ENCODE data around the gene CARMIL1. TPM values are rescaled to one million over a fixed set of nuclear protein-coding genes. Genes with fewer than 3 reads are reported as not detected.

The CARMIL1 gene
- total RNA-seq, 1 donor from 2014 or later: 10.6 TPM

DNA sequence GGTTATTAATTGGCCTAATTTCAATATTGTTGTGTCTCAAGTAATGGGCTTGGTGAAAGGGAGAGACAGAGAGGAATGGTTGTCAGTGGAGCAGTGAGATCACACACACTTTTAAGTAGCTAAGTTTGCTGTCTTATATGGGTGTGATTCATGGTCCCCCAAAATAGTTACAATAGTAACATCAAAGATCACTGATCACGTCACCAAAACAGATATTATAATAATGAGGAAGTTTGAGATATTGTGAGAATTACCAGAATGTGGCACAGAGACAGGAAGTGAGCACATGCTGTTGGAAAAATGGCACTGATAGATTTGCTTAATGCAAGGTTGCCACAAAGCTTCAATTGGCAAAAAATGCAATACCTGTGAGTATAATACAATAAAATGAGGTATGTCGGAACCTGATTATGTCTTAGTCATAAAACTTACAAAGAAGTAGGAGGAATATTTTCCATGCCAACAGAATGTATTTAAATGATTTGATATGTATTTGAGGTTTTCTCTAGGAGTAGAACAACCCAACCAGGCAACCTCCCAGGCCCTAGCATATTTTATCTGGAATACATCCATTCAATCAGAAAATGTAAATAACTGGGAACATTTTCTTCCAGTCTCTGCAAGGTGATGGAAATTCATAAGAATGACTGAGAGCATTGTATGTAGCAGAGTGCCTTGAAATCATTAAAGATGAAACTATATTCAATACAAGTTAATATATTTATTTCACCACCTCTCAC is 167.8 kb downstream of the CARMIL1 start:
- DNase-seq: no peak

DNA sequence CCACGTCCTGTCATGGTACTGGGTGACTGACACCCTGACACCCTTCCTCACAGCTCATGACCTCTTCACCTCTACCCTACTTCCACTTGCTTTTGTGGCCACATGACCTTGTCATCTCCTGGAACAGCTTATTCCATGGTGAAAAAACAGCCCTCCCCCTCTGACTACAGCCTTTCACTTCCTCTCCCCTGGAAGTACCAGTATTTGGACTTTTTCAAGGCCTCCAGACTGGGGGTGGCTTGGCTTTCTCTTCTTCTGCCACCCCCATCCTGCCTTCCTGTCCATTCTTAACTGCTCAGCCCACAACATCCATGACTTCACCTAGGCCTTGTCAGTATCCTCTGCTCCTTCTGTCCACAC is 168.4 kb downstream of the CARMIL1 start:
- DNase-seq: no peak

DNA sequence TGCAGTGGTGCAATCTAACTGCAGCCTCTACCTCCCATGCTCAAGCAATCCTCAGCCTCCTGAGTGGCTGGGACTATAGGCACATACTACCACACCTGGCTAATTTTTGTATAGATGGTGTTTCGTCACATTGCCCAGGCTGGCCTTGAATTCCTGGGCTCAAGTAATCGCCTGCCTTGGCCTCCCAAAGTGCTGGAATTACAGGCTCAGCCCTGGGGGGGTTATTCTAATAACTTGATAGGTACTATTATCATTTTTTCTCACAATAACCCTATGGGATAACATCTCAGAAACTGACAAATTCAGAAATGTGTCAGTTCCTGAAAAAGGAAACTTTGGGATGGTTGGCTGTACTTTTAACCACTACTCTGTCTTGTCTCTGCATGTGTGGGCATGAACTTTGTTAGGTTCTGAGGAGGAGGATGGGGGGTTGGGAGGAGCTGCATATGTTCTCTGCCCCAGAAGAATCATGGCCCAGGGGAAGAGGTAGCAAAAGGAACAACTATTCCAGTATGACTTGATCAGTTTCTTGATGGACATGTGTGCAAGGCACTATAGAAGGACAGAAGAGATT is 169.9 kb downstream of the CARMIL1 start:
- DNase-seq: no peak

DNA sequence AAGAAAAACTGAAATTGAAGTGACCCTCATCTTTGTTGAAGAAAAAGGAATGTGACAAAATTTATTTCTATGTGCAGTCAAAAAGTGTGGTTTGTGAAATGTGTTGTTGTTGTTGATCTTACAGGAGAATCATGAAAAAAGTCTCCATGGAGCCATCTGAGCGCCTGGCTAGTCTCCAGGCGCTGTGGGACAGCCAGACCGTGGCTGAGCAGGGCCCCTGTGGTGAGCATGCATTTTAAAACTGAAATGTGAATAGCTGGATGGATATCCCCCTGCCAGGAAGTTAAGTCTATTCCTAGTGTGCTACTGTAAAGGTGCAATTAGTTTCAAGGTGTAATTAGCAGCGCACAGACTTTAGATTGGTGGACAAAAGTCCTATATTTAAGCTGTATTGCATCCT is 170.6 kb downstream of the CARMIL1 start:
- DNase-seq: no peak

DNA sequence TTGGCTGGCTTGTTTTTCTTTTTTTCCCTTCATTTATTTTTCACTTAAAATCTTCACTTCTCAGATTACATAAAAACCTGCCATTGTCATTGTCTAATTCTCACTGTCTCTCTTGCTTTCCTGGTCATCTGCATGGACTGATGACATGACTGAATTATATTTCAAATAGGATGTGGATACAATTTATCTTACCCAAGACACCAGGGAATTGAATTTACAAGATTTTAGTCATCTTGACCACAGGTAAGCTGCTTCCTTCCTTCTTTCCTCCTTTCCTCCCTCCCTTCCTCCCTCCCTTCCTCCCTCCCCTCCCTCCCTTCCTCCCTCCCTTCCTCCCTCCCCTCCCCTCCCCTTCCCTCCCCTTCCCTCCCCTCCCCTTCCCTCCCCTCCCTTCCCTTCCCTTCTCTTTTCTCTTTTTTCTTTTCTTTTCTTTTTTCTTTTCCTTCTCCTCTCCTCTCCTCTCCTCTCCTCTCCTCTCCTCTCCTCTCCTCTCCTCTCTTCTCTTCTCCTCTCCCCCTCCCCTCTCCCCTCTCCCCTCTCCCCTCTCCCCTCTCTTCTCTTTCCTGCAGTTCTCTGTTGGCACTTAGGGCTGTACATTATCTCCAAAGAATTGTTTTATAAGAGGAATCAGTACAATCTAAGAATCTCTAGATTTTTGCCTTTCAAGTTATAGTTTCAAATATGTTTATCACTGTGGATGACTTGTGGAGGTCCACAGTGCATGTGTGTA is 171.5 kb downstream of the CARMIL1 start:
- no peak for DNase-seq

DNA sequence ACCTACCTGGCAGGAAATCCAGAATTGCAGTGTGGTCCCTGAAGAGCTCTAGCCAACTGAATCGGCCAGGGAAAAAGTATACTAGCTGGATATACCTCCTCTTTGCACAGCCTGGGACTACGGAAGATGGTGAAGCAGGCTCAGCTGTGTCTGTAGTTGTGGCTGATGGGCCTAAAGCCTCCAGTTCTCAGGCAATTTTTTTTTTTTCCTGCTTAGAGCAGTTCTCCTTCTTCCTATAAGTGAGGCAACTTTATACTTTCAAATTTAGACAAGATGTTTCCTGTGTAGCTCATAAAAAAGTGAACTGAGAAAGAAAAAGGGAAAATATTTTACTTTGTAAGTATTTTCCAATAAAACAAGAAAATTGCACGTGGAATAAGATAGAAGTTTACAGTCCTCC is 172.9 kb downstream of the CARMIL1 start:
- no peak for DNase-seq

DNA sequence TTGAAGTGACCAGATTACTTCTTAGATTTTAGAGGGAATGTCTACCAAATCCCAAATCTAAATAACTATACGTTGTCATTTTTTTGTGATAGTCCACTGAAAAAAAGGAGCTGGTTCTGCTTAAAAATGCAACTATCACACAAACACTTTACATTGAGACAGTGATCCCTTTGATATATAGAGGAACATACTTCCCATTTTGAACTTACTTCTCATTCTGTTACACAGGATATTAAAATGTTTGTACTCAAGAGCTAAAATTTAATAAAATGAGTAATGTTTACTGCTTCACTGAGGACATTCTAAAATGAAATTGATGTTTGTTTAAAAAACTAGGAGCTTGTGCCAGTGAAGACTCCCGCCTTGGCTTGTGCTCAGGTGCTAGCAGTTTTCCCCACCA is 174.1 kb downstream of the CARMIL1 start:
- no peak for DNase-seq

DNA sequence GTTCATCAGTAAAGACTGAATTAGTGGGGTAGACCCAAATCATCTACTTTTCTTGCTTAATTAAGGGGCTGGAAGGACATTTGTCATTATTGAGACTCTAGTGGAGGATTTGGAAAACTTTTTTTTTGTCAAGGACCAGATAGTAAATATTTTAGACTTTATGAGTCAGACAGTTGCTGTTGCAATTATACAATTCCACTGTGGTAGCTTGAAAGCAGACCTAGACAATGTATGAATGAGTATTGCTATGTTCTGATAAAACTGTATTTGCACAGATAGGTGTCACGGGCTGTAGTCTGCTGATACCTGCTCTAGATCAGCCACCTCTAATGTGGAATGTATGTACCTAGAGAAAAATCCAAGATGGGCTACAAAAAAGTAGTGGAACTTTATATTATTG is 175.0 kb downstream of the CARMIL1 start:
- no peak for DNase-seq

DNA sequence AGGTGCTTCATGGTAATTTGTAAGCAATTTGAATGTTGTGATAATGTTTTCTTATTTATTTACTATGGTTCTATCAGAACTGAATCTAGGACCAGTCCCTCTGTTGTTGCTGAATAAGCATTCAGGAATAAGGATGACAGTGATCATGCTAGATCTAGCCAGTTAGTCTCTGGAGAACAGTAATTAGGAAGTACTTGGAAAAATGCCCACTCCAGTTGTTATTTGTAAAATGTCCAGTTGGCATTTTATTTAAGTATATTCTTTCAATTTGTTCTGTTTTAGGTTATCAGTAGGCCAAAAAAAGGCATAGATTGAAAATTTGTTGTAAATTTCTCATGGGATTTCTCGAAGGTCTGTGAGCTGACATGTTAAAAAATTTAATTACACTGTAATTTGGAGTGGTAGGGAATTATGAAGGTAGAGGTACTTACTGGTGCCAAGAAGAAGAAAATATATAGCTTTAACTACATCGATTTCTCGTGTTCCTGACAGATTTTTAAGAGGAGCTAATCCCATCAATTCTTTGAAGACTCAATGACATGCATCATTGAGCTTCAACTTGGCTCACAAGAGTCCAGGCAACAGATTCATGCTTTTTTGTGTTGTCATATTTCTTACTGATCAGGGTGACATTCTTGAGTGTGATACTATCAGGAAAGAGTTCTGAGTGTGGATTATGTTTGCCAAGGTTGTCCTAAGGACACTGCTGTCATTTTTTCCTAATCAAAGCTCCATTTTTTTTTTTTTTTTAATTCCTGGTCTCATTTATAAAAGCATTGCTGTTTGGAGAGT is 177.3 kb downstream of the CARMIL1 start:
- no peak for DNase-seq

DNA sequence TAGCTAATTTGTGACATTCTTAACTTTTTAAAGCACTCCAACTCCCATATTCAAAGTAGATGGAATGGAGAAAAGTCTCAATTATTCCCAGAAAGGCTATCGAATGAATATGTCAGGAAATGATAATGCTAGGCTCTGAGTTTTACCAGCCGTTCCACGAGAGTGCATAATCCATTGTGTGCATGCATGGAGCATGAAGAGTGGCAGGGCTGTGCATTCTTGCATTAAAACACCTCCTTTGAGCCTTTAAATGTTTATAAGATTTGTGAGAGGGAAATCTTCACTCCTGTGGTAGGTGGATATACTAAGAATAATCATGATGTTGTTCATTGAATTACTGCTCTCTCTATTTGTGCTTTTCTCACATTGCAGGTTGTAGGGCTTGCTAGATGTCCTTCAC is 178.3 kb downstream of the CARMIL1 start:
- DNase-seq: no peak

DNA sequence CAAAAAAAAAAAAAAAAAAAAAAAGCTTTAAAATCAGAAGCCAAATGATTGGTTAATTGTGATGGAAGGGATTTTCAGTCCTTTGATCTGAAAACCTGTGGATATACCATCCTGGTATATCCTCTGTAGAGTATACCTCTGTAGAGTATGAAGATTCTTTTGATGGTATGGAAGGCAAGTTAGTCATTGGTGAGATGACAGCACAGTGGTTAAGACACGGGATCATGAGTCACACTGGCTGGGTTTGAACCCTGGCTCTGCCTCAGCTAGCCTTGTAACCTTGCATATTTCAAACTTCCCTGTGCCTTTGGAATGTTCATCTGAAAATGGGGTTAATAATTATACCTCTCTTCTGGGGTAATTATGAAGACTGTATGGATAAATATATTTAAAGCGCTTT is 179.3 kb downstream of the CARMIL1 start:
- no peak for DNase-seq

DNA sequence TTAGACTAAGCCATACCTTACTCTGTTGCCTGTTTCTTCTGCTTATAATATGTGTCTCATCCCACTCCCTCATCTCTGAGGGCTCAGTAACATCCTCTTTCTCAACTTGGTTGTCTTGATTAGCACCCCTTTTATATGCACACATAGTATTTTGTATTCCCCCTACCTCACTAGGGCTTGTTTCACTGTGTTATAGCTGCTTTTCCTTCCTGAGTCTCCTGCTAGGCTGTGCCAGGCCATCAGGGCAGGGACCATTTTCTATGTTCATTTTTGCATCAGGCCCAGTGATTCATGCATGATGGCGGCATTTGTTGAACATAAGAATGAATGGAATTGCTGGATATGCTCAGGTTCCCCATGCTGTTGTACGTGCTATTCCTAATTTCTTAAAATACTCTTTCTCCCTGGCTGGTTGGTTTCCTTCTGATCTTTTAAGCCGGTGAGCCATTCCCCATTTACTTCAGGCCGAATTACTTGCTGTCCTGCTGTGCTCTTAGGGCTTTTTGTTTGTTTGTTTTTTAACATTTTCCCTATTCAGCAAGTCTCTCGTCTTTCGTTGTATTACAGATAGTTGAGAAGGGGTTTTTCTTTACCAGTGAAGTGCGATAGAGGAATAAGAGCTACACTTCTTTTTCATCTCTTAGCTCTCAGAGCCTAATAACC is 183.2 kb downstream of the CARMIL1 start:
- DNase-seq: no peak

DNA sequence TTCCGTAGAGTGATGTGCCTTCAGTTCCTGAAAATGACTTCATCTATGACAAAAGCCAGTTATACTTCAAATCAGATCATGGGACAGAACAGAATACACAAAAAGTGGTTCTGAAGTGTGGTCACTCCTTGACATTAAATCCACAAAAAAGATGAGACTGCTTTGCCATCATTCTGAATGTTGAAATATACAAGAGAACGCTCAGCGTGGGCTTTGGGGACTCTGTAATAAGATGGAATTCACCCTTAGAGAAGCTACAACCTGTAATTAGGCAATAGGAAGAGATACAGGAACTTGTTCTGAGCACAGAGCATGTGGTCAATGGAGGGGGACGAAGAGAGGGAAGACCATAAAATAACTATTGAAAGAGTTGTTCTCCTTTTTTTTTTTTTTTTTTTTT is 184.3 kb downstream of the CARMIL1 start:
- no peak for DNase-seq

DNA sequence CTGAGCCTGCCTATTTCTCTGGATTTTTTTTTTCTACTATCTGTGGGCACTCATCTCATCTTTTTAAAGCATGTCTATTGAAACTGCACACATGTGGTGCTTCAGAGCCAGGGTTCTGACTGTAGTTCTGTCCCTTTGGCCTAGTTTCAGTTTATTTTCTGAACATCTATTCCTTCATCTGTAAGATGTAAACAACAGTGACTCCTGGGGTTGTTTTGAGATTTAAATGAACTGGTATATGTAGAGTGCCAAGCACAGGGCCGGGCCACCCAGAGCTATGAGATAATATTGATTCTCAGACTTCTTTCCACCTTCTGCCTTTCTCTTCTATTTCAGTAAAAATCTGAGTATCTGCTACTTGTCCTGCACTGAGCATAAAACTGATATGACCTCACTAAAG is 185.1 kb downstream of the CARMIL1 start:
- no peak for DNase-seq

DNA sequence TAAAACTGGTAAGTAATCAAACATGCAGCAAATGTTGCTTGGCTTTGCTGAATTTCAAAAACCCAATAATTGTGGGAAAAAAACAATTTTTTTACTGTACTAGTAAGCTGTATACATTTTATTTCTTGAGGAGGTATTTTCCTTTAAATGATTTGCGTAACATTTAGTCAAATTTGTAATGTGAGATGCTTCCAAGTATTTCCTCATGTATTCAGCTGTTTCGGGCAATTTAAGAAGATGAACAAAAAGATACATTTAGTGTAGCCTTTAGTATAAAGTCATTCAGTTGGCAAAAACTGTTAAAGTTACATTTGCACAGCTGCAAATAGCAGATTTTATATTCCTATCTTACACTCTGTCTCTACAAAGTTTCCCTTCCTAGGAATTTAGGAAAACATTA is 186.8 kb downstream of the CARMIL1 start:
- no peak for DNase-seq

DNA sequence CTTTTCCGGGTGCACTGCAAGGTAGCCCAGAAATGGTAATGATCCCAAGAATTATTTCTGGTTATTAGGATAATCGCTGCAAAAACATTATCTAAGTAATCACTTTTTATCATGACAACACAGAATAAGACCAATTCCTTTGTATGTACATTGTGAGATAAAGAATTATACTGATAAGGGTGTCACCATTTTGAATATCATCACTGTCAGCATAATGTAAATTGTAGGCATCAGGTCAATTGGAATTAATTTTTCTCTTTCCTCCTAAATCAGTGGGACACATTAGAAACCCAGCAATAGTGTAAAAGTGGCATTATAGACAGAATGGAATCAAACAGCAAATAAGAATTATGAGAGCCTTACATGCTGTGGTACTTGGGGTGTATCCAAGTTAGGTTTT is 189.7 kb downstream of the CARMIL1 start:
- no peak for DNase-seq

DNA sequence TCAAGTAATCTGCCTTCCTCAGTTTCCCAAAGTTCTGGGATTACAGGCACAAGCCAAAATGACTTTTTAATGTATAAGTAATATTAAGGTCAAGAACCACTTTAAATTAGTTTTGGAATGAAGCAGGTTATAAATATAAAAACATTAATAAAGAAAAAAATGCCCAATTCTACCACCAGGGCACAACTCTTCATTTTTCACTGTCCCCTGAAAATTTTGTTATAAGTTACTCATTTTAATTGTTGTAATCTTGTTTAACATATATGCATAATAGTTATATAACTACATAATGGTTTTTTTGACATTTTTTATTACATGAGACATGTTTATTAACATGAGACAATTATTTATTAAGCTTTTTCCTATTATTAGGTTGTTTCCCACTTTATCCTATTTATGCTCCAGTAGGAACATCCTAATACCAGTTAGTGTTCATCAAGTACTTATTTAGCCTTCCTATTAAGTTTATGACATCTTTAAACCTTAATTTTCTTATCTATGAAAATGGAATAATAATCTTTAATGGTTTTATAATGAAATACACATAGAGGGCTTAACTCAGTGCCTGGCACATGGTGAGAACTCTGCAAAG is 190.7 kb downstream of the CARMIL1 start:
- DNase-seq: no peak

DNA sequence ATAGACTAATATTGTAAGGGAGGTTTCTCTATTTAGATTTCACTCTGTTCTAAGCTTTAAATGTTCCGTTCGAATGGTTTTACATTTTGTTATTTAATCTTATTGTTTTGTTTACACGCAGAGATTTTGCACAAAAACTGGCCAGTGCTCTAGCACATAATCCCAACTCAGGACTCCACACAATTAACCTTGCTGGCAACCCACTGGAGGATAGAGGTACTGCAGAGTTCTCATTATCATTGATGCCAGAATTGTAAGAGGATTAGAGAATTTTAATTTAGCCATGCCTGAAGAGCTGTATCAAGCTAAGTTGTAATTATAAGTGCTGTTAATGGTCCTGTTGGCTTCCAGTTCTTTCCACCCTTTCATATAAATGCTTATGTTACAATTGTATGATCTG is 193.1 kb downstream of the CARMIL1 start:
- DNase-seq: no peak

DNA sequence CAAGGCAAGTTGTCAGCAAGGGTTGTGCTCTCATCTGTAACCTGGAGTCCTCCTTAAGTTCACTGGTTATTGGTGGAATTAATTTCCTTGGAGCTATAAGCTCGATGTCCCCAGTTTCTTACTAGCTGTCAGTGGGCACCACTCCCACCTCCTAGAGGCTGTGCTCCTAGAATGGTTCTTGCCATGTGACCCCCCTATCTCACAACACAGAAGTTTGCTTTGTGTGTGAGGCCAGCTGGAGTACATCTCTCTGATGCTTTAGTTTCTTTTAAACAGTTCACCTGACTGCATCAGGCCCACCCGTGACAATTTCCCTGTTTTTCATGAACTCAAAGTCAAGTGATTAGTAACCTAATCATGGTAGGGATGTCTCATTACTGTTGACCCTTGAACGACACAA is 193.7 kb downstream of the CARMIL1 start:
- DNase-seq: no peak

DNA sequence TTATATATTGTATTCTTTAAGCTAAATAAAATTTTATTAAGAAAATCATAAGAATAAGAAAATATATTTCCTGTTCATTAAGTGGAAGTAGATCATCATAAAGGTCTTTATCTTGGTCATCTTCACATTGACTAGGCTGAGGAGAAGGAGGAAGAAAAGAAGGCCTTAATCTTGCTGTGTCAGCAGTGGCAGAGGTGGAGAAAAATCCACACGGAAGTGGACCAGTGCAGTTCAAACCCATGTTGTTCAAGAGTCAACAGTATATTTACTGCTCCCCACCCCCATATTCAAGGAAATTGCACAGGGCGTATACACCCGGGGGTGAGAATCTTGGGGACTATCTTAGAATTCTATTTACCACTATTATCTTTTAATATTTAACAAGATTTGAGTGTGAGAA is 194.3 kb downstream of the CARMIL1 start:
- no peak for DNase-seq

DNA sequence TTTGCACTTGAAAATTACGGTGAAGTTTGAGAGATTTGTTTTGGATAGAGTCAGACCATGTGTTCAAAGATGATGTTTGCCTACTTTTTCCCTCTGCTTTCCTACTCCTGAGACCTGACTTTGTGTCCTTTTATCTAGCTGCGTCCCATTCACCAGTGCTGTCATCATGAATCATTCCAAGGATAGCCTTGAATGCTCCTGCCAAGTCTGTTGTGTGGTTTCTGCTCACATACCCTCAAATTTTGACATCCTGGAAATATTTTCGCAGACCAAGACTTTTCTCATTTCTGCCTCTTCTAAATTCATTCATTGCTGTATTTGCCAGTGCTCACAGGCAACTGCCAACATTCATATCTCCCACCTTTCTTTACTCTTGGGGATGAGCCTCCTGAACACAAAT is 197.0 kb downstream of the CARMIL1 start:
- DNase-seq: no peak

DNA sequence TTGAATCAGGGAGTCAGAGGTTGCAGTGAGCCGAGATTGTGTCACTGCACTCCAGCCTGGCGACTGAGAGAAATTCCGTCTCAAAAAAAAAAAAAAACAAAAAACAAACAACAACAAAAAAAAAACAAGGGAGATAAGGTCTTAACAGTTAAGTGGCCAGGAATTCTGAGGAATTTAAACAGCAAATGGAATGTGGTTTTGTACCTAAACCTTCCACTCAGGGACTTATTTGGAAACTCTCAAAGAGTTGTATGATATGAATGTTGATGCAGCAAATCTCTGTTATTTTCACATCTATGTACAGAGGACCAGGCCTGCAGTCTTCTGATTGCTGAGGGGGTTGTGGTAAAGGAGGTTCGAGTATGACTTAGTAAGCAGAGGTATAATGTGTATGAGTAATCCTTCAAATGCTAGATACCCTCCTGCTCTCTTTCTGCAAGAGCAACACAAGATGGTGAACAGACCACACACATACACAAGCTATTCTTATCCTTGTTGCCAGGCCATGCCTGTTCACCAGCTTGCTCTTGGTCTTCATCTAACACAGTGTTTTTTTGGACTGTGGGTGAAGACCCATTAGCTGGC is 197.9 kb downstream of the CARMIL1 start:
- DNase-seq: no peak

All from dermis blood vessel endothelial cell (primary cell).